HCT116 (cell line): ENCODE results near the gene RAB39B. TPM values are rescaled to one million over a fixed set of nuclear protein-coding genes. Genes with fewer than 3 reads are reported as not detected.

ENCODE experiments used
- ATAC-seq: fragments of 200-7000 bp; cut with Tn5 transposase; 2 replicates; pipeline ENCODE4 v1.9.1; 2020; ENCODE audit warnings: mild to moderate bottlenecking, moderate library complexity
- BruUV-seq: library from RNA; stranded (reverse); fragments of 400-500 nt; replicated peaks from 2 replicates; lab custom pipeline; 2021; lab: Mats Ljungman, UMichigan
- CTCF ChIA-PET: fragments of 300-600 bp; sonication (Branson Sonifier 250); formaldehyde crosslinking; loops from one replicate; lab custom pipeline; 2021; ENCODE audit warnings: antibody characterized with exemption; lab: Charles Lee
- POLR2A ChIA-PET: fragments of 300-600, 350-600 bp; sonication (Branson Sonifier 250); formaldehyde crosslinking; loops from one replicate; lab custom pipeline; 2021; ENCODE audit warnings: antibody characterized with exemption; lab: Charles Lee
- RAD21 ChIA-PET, 2 experiments: fragments of 300-600 bp; sonication (Branson Sonifier 250); formaldehyde crosslinking; loops; one replicate each; lab custom pipeline; 2023; ENCODE audit warnings: low total read pairs in 2 of 2; ENCODE audit not compliant: uncharacterized antibody in 2 of 2, unreplicated experiment in 2 of 2, low non-redundant PET in 1 of 2; lab: Charles Lee
- DNase-seq: peaks from one replicate; pipeline ENCODE4 v3.0.0-alpha.2; 2010; ENCODE audit warnings: low read depth, low spot score
- H2AFZ ChIP-seq: fragments of 200-600 bp; shearing (Covaris generic), sonication (generic); 2 replicates; pipeline ENCODE4 v1.6.1; 2017; ENCODE audit warnings: low read depth, mixed run types, mixed read lengths, antibody characterized with exemption, low read length; ENCODE audit not compliant: poor library complexity, severe bottlenecking
- H3K27ac ChIP-seq: 2 replicates; pipeline ENCODE4 v1.5.1; 2012; ENCODE audit warnings: low read depth, low read length
- H3K27me3 ChIP-seq: fragments of 200-600 bp; sonication (generic); 2 replicates; pipeline ENCODE4 v1.6.1; 2016; ENCODE audit warnings: mixed run types, low read length, mixed read lengths; ENCODE audit not compliant: insufficient read depth
- H3K36me3 ChIP-seq, 2 experiments: fragments of 200-500 bp in 1 of 2; fragments of 200-600 bp in 1 of 2; sonication (Bioruptor generic) in 1 of 2; sonication (generic) in 1 of 2; 2 replicates each; pipeline versions ENCODE4 v1.5.1 to v1.6.1; 2014 to 2016; ENCODE audit warnings: low read length in 2 of 2, inconsistent platforms in 1 of 2, mixed read lengths in 1 of 2, mixed run types in 1 of 2; ENCODE audit not compliant: insufficient read depth in 2 of 2, control insufficient read depth in 1 of 2
- H3K4me1 ChIP-seq, 2 experiments: fragments of 200-600 bp in 1 of 2; sonication (generic) in 1 of 2; 2 replicates each; pipeline versions ENCODE4 v1.5.1 to v1.6.1; 2012 to 2017; ENCODE audit warnings: low read length in 2 of 2, inconsistent platforms in 1 of 2, mild to moderate bottlenecking in 1 of 2, mixed read lengths in 1 of 2, mixed run types in 1 of 2, moderate library complexity in 1 of 2; ENCODE audit not compliant: insufficient read depth in 2 of 2, control insufficient read depth in 1 of 2
- H3K4me2 ChIP-seq: fragments of 200-600 bp; sonication (generic); 2 replicates; pipeline ENCODE4 v1.6.1; 2017; ENCODE audit warnings: mixed run types, low read length, mixed read lengths
- H3K4me3 ChIP-seq, 2 experiments: fragments of 200-600 bp in 1 of 2; sonication (generic) in 1 of 2; replicated peaks in 1 of 2; 2 replicates each; pipeline ENCODE4 v1.5.1; 2011 to 2016; ENCODE audit warnings: low read length in 2 of 2, control low read depth in 1 of 2, low read depth in 1 of 2, mild to moderate bottlenecking in 1 of 2, mixed read lengths in 1 of 2, mixed run types in 1 of 2
- H3K79me2 ChIP-seq: fragments of 200-600 bp; sonication (generic); 2 replicates; pipeline ENCODE4 v1.6.1; 2017; ENCODE audit warnings: mild to moderate bottlenecking, mixed run types, low read length, moderate library complexity, mixed read lengths; ENCODE audit not compliant: insufficient read depth
- H3K9ac ChIP-seq: fragments of 200-600 bp; sonication (generic); 2 replicates; pipeline ENCODE4 v1.6.1; 2016; ENCODE audit warnings: low read length, mixed read lengths
- H3K9me2 ChIP-seq: fragments of 200-600 bp; sonication (generic), shearing (Covaris generic); 2 replicates; pipeline ENCODE4 v1.6.1; 2017; ENCODE audit warnings: mixed run types, mild to moderate bottlenecking, moderate library complexity; ENCODE audit not compliant: insufficient read depth
- H3K9me3 ChIP-seq, 2 experiments: fragments of 200-500 bp in 1 of 2; fragments of 200-600 bp in 1 of 2; sonication (Bioruptor generic) in 1 of 2; sonication (generic) in 1 of 2; 2 replicates each; pipeline ENCODE4 v1.6.1; 2014 to 2017; ENCODE audit warnings: low read length in 2 of 2, mixed read lengths in 2 of 2, inconsistent platforms in 1 of 2, low read depth in 1 of 2, mild to moderate bottlenecking in 1 of 2, mixed run types in 1 of 2, moderate library complexity in 1 of 2; ENCODE audit not compliant: control insufficient read depth in 1 of 2, insufficient read depth in 1 of 2
- H4K20me1 ChIP-seq: fragments of 200-600 bp; sonication (generic), shearing (Covaris generic); 2 replicates; pipeline ENCODE4 v1.6.1; 2017; ENCODE audit warnings: mixed run types, mild to moderate bottlenecking, moderate library complexity; ENCODE audit not compliant: insufficient read depth
- CBX3 ChIP-seq: IDR thresholded peaks from 2 replicates; pipeline ENCODE4 v1.6.1; 2012; ENCODE audit warnings: low read depth
- CEBPB ChIP-seq: IDR thresholded peaks from 2 replicates; pipeline ENCODE4 v1.6.1; 2012; ENCODE audit warnings: low read depth
- EGR1 ChIP-seq: IDR thresholded peaks from 2 replicates; pipeline ENCODE4 v1.6.1; 2012; ENCODE audit warnings: low read depth
- ELF1 ChIP-seq: IDR thresholded peaks from 2 replicates; pipeline ENCODE4 v1.6.1; 2012; ENCODE audit warnings: low read depth, borderline replicate concordance
- EZH2phosphoT487 ChIP-seq: fragments of 200-600 bp; IDR thresholded peaks from 2 replicates; pipeline ENCODE4 v1.6.1; 2018; ENCODE audit warnings: antibody characterized with exemption, borderline replicate concordance
- FOSL1 ChIP-seq: IDR thresholded peaks from 2 replicates; pipeline ENCODE4 v1.6.1; 2012; ENCODE audit warnings: low read depth
- JUND ChIP-seq: IDR thresholded peaks from 2 replicates; pipeline ENCODE4 v1.6.1; 2012
- POLR2A ChIP-seq: IDR thresholded peaks from 2 replicates; pipeline ENCODE4 v1.7.0; 2011; ENCODE audit warnings: borderline replicate concordance; ENCODE audit not compliant: insufficient read depth, insufficient read length; ENCODE audit errors: extremely low read depth
- POLR2AphosphoS5 ChIP-seq: IDR thresholded peaks from 2 replicates; pipeline ENCODE4 v1.6.1; 2011; ENCODE audit warnings: mild to moderate bottlenecking, low read depth, low read length, moderate library complexity
- RAD21 ChIP-seq: IDR thresholded peaks from 2 replicates; pipeline ENCODE4 v1.6.1; 2012; ENCODE audit warnings: low read depth, mild to moderate bottlenecking
- REST ChIP-seq: IDR thresholded peaks from 2 replicates; pipeline ENCODE4 v1.6.1; 2012; ENCODE audit warnings: low read depth
- SIN3A ChIP-seq: IDR thresholded peaks from 2 replicates; pipeline ENCODE4 v1.6.1; 2012; ENCODE audit warnings: low read depth
- SP1 ChIP-seq: IDR thresholded peaks from 2 replicates; pipeline ENCODE4 v1.6.1; 2012; ENCODE audit warnings: low read depth
- SRF ChIP-seq: IDR thresholded peaks from 2 replicates; pipeline ENCODE4 v1.6.1; 2012; ENCODE audit warnings: low read depth
- TCF7L2 ChIP-seq: IDR thresholded peaks from 2 replicates; pipeline ENCODE4 v1.7.0; 2011; ENCODE audit warnings: borderline replicate concordance, inconsistent platforms; ENCODE audit not compliant: insufficient read depth, insufficient read length; ENCODE audit errors: extremely low read depth
- YY1 ChIP-seq: IDR thresholded peaks from 2 replicates; pipeline ENCODE4 v1.6.1; 2011; ENCODE audit warnings: low read length, low read depth, moderate library complexity, mild to moderate bottlenecking; ENCODE audit not compliant: insufficient replicate concordance; ENCODE audit errors: extremely low read depth
- ZFX ChIP-seq: fragments of 450-650 bp; IDR thresholded peaks from 2 replicates; pipeline ENCODE4 v1.6.1; 2017
- ZNF274 ChIP-seq: fragments of 200-500 bp; sonication (Bioruptor generic); IDR thresholded peaks from 2 replicates; pipeline ENCODE4 v1.6.1; 2014; ENCODE audit warnings: mild to moderate bottlenecking, low read depth, low read length, inconsistent platforms
- intact Hi-C: fragments of 100-400 bp; cut with micrococcal nuclease; formaldehyde crosslinking; loops from 2 replicates; pipeline ENCODE4 v1.10.0; 2022
- total RNA-seq: library from RNA; stranded (reverse); gene quantifications from one replicate; pipeline ENCODE4 v1.2.1, GENCODE V29; 2021; ENCODE audit not compliant: unreplicated experiment
- TF ChIP-seq, protein P1 (sequence below), 3 experiments: fragments of 200-600 bp in 1 of 3; sonication (generic) in 1 of 3; IDR thresholded peaks in 2 of 3; conservative IDR thresholded peaks in 1 of 3; 2 replicates each; pipeline ENCODE4 v1.5.1; 2012 to 2017; ENCODE audit warnings: low read depth in 2 of 3, low read length in 2 of 3, antibody characterized with exemption in 1 of 3, borderline replicate concordance in 1 of 3, control low read depth in 1 of 3, mild to moderate bottlenecking in 1 of 3, mixed read lengths in 1 of 3, mixed run types in 1 of 3, moderate library complexity in 1 of 3; ENCODE audit not compliant: insufficient read depth in 1 of 3
- TF ChIP-seq, protein P2 (sequence below): IDR thresholded peaks from 2 replicates; pipeline ENCODE4 v1.6.1; 2012

RAB39B gene
- total RNA-seq, 1 experiment from 2014 or later: 0.10 TPM

DNA sequence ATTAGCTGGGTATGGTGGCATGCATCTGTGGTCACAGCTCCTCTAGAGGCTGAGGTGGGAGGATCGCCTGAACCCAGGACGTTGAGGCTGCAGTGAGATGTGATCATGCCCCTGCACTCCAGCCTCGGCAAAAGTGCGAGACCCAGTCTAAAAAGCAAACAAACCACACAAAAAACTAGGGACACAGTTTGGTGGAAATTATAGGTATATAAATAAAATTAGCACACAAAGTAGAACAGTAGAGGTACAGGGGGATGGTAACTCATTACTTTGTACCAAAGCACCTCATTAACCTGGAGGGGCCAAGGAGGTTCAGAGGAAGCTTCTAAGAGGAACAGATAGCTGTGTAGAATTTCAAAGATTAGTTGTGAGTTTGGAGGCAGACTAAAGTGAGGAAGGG is 42.9 kb downstream of the RAB39B start:
- RAD21 ChIA-PET: no interaction called here
- no peak for TF ChIP-seq CEBPB
- no peak for TF ChIP-seq CBX3
- no peak for TF ChIP-seq RAD21
- TF ChIP-seq, protein P1, sequence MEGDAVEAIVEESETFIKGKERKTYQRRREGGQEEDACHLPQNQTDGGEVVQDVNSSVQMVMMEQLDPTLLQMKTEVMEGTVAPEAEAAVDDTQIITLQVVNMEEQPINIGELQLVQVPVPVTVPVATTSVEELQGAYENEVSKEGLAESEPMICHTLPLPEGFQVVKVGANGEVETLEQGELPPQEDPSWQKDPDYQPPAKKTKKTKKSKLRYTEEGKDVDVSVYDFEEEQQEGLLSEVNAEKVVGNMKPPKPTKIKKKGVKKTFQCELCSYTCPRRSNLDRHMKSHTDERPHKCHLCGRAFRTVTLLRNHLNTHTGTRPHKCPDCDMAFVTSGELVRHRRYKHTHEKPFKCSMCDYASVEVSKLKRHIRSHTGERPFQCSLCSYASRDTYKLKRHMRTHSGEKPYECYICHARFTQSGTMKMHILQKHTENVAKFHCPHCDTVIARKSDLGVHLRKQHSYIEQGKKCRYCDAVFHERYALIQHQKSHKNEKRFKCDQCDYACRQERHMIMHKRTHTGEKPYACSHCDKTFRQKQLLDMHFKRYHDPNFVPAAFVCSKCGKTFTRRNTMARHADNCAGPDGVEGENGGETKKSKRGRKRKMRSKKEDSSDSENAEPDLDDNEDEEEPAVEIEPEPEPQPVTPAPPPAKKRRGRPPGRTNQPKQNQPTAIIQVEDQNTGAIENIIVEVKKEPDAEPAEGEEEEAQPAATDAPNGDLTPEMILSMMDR (IDR thresholded peaks at IDR 0.05 in 2 of 3, conservative IDR thresholded peaks at IDR 0.05 in 1 of 3; ENCODE audit: borderline replicate concordance in 1 of 3, insufficient read depth in 1 of 3, low read depth in 2 of 3, low read length in 2 of 3): no peak
- no peak for TF ChIP-seq JUND
- no peak for TF ChIP-seq SP1
- TF ChIP-seq EGR1: no peak
- no peak for TF ChIP-seq ELF1
- TF ChIP-seq YY1: no peak
- TF ChIP-seq TCF7L2: no peak
- TF ChIP-seq POLR2A: no peak
- TF ChIP-seq SRF: no peak
- no peak for TF ChIP-seq POLR2AphosphoS5
- TF ChIP-seq EZH2phosphoT487: no peak
- no peak for TF ChIP-seq ZFX
- no peak for TF ChIP-seq ZNF274
- no peak for TF ChIP-seq SIN3A
- TF ChIP-seq FOSL1: no peak
- TF ChIP-seq, protein P2, sequence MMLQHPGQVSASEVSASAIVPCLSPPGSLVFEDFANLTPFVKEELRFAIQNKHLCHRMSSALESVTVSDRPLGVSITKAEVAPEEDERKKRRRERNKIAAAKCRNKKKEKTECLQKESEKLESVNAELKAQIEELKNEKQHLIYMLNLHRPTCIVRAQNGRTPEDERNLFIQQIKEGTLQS: no peak
- no peak for TF ChIP-seq REST
- no peaks in the 10 kb centered on the region for H3K27me3 ChIP-seq
- H2AFZ ChIP-seq: no peak overlapping the region
- no peak overlapping the region for H3K27ac ChIP-seq
- H3K79me2 ChIP-seq: peaks cover 77% of the 10 kb centered on the region
- H3K9me2 ChIP-seq: no peaks in the 10 kb centered on the region
- H3K36me3 ChIP-seq: no peaks in the 10 kb centered on the region
- CTCF ChIA-PET: no interaction called here
- H3K9ac ChIP-seq: no peak overlapping the region
- H3K4me1 ChIP-seq: peaks cover 0 to 6% of the 10 kb centered on the region in 2 experiments; a peak in 2 of 4 replicates
- no TSS peak for BruUV-seq
- ATAC-seq: no peak
- H3K9me3 ChIP-seq: no peaks in the 10 kb centered on the region
- H3K4me2 ChIP-seq: no peak overlapping the region
- no peak for DNase-seq
- H3K4me3 ChIP-seq: no peak overlapping the region
- intact Hi-C loops: no loop called here
- H4K20me1 ChIP-seq: no peaks in the 10 kb centered on the region
- POLR2A ChIA-PET: no interaction called here
